ENCODE results near the gene C2orf92.
A peak's percentile ranks its signal among the peaks of the same experiment; 100 is the strongest.

Gene C2orf92

GRCh38 chr2:97732436-97733340 lies 63.2 kb downstream of the C2orf92 start:
- no peak for DNase-seq

DNA sequence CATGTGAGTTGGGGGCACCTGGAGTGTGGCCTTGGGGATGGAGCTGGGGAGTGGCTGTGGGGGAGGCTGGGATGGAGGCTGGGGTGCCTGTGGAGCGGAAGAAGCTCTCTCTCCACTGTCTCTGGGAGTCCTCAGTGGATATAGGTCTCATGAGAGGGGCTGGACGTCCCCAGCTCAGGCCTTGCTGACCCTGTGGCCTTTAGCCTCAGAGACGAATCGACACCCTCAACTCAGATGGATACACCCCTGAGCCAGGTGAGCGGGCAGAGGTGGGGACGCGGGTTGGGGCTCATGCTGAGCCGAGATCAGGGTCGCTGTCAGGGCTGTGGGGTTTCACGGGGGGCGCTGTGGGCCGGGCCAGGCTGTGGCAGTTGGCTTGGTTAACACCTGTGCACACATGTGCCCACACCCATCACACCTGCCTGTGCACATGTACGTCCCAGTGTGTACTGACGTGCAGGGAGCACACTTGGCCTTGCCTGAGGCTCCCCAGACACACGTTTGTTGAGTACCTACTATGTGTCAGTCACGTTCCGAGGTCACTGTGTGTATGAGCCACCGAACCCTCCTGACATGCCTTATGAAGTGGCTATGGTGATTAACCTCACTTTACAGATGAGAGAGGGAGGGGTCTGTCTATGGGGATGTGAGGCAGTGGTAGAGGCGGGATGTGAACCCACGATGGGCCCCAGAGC lies 64.0 kb downstream of the C2orf92 start:
- DNase-seq = no peak

DNA sequence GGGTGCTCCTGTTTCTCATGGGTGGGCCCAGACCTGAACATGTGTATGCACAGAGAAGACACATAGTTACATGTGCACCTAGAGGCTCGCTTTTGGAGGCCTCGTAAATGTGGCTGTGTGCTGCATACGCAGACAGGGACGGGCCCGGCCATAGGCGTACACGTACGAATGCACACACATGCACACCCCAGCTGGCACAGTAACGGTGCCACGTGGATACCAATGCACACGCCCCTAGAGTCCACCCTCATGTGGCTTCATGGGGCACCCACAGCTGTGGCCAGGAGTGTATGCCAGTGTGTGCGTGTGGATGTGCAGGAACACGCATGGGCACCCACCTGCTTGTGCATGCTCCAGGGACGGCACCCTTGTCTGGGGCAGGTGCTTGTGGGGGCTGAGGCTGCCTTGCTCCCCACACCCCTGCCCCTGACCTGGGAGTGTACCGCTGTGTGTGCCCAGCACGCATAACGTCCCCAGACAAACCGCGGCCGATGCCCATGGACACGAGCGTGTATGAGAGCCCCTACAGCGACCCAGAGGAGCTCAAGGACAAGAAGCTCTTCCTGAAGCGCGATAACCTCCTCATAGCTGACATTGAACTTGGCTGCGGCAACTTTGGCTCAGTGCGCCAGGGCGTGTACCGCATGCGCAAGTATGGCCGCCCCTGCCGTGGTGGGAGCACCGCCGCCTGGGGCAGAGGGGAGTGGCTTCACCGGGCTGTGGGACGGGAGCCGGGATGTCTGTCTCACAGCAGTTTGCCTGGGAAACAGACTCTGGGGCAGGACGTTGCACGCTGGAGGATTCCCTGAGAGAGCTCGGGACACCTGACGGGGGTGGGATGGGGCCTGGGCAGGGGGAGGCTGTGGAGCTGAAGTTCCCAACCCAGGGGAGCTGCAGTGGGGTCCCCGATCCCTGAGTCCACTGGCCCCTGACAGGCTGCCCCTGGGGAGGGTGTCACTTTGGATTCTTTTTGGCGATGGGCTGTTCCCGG lies 64.8 kb downstream of the C2orf92 start:
- DNase-seq = no peak

DNA sequence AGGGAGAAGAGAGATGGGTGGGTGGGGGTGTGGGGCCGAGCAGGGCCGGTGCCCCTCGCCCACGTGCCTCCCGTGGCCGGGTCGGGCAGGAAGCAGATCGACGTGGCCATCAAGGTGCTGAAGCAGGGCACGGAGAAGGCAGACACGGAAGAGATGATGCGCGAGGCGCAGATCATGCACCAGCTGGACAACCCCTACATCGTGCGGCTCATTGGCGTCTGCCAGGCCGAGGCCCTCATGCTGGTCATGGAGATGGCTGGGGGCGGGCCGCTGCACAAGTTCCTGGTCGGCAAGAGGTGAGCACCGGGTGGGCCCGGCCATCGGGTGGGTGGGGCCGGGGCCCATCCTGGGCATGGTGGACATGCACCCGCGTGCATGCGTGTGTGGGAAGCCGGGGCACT lies 65.6 kb downstream of the C2orf92 start:
- DNase-seq = no peak

GRCh38 chr2:97736185-97736584 lies 66.7 kb downstream of the C2orf92 start:
- no peak for DNase-seq

DNA sequence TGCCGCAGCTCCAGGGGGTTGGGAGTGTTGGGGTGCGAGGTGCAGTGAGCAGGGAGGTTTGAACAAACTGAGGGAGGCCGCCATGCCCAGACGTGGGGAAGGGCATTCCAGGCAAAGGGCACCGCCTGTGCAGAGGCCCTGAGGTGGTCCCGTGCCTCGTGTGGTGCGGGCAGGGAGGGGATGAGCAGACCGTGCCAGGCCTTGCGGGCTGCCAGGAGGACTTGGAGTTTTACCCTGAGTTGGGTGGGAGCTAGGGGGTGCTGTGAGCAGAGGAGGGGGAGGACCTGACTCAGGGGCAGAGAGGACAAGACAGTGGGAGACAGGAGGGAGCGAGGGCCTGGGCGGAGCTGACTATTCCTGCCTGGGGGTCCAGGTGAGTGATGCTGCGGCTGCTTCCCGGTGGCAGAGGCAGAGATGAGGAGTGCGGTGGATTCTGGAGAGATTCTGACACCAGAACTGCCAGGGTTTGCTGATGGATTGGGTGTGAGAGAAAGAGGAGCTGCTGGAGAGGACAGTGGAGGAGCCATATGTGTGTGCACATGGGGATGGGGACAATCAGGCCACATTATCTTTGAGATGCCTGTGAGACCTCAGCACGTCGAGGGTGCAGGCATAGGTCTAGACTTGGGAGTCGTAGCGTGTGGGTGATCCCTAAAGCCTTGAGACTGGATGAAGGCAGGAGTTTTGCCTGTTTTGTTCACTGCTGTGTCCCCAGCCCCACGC lies 67.3 kb downstream of the C2orf92 start:
- DNase-seq = no peak

GRCh38 chr2:97737421-97738178 lies 68.1 kb downstream of the C2orf92 start:
- no peak for DNase-seq

- no peak for DNase-seq
Observed at GRCh38 chr2:97738179-97739019, 68.9 kb downstream of the C2orf92 start.

- no peak for DNase-seq
Observed at GRCh38 chr2:97739020-97739892, 69.7 kb downstream of the C2orf92 start.

DNA sequence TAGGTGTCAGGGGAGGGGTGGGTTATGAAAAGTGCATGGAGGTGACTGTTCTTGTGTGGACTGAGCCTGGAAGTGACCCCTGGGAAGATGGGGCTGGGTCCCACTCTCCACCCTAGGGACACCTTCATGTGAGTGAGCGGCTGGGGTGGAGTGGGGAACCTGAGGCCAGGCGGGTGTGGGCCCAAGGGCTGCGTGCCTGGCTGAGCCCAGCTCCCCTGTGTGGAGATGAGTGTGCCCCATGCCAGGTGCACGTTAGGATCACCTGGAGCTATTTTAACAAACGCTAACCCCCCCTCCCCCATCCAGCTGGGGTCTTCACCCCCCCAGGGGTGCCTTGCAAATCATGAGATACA lies 70.4 kb downstream of the C2orf92 start:
- no peak for DNase-seq

DNA sequence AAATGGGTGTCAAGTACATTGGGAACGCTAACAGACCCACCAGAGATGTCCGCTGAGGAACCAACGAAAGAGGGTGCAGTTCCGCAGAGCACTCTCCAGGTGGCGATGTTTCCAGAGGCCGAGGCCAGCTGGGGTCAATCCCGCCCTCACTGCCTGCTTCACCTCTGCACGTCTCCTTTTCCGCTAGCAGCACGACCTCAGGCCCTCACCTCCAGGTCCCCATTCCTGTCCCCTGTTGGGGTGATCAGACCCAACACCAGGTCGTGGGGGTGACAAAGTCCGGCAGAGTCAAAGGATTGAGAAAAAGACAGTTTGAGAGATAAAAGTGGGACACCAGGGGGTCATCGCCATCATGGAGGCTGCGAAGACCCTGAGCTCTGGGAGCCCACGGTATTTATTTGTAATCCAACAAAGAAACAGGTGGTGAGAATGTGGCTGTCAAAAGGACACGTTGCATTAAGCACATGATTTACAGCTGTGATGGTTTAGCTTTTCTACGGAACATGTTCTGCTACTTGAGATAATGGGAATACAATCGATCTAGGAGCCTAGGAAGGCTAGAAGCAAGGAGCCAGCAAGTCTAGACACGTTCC lies 71.2 kb downstream of the C2orf92 start:
- DNase-seq = peak; percentile 54

GRCh38 chr2:97741251-97741650 lies 71.7 kb downstream of the C2orf92 start:
- no peak for DNase-seq

- no peak for DNase-seq
Observed at GRCh38 chr2:97741686-97742085, 72.2 kb downstream of the C2orf92 start.

DNA sequence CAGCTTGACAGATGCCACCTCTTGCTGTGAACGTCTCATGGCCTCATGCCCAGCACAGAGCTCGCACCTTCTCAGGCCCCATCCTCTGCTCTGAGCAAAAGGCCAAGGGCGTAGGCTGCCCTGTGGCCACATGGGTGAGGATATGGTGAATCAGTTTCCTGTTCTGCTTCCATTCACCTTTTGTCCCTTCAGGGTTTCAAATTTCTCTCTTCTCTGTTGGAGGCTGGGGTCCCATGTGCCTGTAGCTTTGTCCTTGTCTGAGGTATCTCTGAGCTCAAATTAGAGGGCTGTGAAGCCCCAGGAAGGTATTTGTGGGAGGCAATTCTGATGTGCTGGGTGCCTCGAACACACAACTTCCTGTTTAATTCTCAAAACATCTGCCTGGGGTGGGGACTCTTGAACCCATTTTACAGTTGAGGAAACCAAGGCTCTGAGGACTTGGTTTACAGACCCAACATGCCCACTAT lies 72.9 kb downstream of the C2orf92 start:
- DNase-seq = peak; percentile 44

GRCh38 chr2:97743913-97744312 lies 74.4 kb downstream of the C2orf92 start:
- no peak for DNase-seq

DNA sequence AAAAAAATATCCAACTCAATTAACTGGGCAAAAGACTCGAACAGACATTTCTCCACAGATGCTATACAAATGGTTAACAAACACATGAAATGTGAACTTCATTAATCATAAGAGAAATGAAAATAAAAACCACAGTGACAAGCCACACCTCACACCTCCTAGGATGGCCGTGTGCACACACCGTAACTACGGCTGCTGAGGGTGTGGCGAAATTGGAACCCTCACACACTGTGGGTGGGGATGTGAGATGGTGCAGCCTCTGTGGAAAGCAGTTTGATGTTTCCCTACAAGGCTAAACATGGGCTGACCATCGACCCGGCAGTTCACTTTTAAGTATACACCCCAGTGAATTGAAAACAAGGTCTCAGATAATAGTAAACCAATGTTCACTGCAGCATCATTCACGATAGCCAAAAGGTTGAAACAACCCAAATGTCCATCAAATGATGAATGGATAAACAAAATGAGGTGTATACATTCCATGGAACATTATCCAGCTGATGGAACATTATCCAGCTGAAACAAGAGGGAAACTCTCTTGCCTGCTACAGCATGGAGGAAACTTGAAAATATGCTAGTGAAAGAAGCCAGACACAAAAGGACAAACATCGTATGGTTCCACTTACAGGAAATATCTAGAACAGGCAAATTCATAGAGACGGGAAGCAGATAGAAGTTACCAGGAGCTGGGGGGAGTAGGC lies 76.1 kb downstream of the C2orf92 start:
- peak; percentile 62 for DNase-seq

GRCh38 chr2:97747285-97747684 lies 77.8 kb downstream of the C2orf92 start:
- DNase-seq = peak; percentile 28

DNA sequence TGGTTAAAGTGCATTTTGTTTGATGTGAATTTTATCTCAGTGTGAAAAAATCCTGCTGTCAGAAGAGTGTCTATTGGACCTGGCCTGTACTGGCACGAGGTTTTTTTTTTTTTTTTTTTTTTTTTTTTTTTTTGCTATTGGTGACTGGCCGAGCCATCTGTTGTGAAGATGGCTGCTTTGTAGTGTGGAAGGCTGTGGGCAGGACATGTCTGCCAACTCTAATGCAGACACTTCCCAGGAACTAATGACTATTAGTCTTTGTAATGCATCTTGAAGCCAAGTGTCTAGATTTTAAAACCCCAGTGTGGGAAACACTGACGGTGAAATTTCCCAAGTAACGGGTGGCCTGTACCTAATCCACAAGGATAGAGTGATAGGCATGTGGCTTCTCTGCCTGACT lies 78.2 kb downstream of the C2orf92 start:
- DNase-seq = no peak

All from CD4-positive, alpha-beta T cell treated with Interleukin-12 subunit alpha and Interleukin-12 subunit beta, for 1 hour (primary cell).